NCI-H2227 (cell line): Measurements from ENCODE around the gene MRAP.
"Not testable (repeated sequence)": the region's sequence is repeated elsewhere in the genome, so short reads cannot be mapped to it uniquely, and the experiment has no call there.

Experiments
- DNase-seq: peaks from one replicate; lab custom pipeline; 2025; ENCODE audit not compliant: unreplicated experiment; lab: John Stamatoyannopoulos, UW

The MRAP gene

DNA sequence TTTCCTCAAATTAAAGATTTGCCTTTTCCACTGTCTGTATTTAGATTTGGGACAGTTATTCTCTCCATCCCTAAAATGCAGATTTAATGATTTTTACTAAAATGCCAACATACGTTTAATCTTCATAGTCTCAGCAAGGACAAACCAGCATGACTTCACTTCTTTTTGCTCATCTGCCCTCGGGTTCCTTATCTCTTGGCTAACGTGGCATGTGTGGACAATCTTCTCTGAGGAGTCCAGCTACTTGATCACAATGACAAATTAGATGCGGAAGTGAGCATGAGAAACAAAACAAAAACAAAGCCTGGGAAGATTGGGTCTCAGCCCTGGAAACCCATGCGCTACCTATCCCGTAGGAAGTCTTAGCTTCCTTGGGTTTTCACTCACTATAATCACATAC is 1.0 kb downstream of the MRAP start:
- no peak for DNase-seq

GRCh38 chr21:32300117-32300681 is 1.5 kb downstream of the MRAP start:
- DNase-seq: no peak

DNA sequence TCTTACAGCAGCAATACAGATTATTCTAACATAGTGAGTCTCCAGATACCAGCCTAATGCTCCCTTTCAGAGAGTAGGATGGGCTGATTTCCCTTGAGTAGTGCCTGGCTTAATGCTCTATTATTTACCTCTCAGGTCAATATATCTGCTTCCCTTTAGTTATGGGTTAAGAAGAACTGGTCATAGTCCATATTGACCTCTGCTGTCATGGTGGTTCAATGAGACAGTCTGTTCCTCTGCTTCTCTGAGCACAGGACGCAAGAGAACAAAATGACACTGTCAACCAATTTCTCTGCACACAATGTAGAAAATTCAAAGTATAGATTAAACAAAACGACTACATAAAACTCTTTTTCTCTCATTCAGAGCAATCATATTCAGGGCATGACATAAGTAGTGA is 2.9 kb downstream of the MRAP start:
- DNase-seq: no peak

DNA sequence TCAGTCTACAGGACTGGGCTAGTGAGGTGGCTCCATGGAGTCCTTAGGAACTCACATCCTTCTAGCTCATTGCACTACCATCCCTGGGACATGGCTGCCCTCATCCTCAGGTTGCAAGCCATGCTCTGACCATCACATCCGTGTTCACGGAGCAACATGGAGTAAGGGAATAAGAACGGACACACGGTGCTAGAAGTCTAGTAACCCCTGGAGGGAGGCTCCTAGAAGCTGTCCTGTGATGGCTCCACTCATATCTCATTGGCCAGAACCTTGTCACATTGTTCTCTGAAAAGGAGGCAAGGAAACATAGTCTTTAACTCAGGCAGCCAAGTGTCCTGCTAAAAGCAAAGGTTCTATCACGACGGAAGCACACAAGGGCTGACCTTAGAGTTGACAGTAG is 3.9 kb downstream of the MRAP start:
- no peak for DNase-seq

DNA sequence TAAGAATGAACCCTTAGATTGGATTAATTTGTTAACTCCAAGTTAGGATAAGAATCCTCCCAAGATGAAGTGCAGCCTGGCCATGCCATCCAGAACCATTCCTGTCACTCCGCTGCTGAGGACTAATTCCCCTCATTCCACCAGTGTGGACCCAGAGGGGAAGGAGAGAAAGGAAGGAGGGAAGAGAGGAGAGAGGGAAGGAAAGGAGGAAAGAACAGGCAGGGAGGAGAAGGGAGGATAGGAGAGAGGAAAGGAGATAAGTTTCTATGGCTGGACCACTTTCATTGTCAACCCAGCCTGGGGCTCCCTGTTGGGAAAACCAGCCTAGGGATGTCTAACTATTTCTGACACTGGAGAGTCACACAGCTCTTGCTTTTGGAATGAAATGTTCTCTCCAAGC is 4.7 kb downstream of the MRAP start:
- DNase-seq: no peak

DNA sequence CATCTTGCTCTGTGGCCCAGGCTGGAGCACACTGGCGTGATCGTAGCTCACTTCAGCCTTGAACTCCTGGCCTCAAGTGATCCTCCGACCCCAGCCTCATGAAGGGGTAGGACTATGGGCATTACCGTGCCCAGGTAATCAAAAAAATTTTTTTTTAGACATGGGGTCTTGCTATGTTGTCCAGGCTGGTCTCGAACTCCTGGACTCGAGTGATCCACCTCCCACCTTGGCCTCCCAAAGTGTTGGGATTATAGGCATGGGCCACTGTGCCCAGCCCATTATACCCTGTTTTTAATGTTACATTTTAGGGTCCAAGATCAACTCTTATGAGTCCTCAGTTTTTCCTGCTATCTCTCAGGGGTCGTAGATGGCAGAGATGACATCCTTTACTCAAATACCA is 6.3 kb downstream of the MRAP start:
- DNase-seq: no peak

DNA sequence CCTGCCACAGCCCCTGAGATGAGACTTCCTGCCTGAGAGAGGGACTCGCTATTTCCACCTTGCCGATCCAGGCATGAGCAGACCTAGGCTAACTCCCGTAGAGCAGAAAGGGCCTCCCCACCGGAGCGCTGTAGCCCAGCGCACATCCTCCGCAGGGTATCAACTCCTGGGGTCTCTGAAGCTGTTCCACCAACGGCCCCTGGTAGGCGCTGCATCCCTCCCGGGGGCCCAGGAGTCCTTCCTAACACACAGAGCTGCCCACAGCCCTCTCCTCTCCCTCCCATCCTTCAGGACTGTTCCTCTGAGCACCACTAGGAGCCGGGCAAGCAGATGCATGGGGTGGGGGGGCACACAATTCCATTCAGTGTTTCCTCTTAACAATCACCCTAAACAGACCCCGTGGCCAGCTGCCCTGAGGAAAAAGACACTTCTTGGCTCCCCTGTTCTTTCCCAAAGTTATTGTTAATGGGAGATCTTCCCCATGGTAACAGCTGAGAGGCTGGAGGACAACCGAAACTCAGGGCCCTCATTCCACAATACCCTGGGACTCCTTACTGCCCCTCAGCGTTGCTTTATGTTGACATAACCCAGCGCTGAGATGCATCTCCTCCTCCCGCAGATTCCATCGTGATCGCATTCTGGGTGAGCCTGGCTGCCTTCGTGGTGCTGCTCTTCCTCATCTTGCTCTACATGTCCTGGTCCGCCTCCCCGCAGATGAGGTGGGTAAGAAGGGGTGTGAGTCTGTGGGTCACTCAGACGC is 7.5 kb downstream of the MRAP start:
- no peak for DNase-seq

GRCh38 chr21:32307706-32308105 is 9.1 kb downstream of the MRAP start:
- no peak for DNase-seq

DNA sequence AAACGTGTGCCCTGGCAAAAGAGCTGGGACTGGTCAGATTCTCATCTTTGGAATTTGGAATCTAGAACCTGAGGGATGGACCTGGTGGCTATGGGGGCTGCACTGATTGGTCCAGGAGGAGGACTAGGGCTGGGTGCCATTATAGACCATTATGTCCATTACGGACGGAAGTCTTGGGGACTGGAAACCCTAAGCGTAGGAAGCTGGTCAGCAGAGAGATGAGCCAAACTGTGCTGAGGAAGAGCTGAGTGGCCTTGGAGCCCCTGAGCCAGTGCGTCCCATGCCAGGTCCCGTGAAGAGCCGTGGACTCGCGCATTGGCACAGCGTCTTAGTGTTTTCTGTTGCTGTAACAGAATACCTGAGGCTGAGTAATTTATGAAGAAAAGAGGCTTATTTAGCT is 10.0 kb downstream of the MRAP start:
- no peak for DNase-seq

- no peak for DNase-seq
Measured at GRCh38 chr21:32309906-32310460, 11.3 kb downstream of the MRAP start.

GRCh38 chr21:32310976-32311375 is 12.3 kb downstream of the MRAP start:
- not testable (repeated sequence) for DNase-seq

GRCh38 chr21:32311621-32312020 is 13.0 kb downstream of the MRAP start:
- no peak for DNase-seq

DNA sequence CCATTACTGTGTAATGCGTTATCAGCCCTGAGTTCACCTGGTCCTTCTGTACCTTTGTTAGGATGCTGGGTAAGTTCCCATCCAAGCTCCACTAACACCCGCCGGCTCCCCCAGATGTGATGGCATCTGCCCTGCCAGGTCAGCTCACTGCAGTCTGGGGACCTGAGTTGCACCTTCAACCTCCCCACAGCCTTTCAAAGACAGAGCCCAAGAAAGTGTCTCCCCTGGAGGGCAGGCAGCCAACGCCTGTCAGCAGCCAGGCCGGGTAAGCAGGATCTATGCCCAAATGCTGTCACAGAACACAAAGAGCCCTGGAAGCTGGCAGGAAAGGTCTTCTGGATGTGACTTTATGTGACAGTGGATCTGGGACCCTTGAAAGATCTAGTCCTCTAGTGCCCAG is 13.7 kb downstream of the MRAP start:
- no peak for DNase-seq

DNA sequence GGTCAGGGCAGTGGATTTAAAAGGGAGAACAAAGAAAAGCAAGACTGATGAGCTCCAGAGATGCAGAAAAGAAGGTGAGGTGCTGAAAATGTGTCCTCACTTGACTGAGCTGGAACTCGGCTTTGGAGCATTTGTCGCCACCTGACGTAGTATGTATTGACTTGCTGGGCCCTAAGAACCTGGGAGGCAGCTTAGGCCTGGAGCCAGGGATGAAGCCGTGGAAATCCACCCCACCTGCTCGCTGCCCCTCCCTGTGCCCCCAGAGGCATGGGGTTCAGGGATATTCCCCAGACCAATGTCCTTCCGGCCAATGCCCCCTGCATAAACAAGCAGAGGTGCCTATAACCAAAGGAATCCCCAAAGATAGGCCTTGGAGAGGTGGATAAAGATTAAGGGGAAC is 14.3 kb downstream of the MRAP start:
- DNase-seq: no peak

GRCh38 chr21:32314806-32315205 is 16.2 kb downstream of the MRAP start:
- DNase-seq: no peak

GRCh38 chr21:32315511-32316281 is 17.0 kb downstream of the MRAP start:
- DNase-seq: no peak

GRCh38 chr21:32316361-32317215 is 17.9 kb downstream of the MRAP start:
- no peak for DNase-seq

- no peak for DNase-seq
Measured at GRCh38 chr21:32317726-32318125, 19.1 kb downstream of the MRAP start.

DNA sequence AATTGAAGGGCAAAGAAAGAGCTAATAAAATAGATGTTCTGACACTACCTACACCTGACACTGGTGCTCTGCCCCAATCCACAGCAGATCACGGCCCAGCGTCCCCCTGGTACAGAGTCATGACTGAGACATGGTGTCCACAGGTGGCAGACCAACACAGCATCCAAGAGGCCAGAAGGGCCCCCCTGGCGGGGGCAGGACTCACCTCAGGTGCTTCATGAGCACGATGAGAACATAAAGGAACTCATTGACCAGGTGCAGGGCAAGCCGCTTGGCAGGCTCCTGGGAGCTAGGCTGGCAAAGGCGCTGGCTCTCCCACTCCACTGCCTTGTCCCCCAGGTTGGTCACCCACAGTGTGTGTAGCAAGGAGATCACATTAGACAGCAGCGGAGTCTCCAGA is 20.4 kb downstream of the MRAP start:
- DNase-seq: no peak

DNA sequence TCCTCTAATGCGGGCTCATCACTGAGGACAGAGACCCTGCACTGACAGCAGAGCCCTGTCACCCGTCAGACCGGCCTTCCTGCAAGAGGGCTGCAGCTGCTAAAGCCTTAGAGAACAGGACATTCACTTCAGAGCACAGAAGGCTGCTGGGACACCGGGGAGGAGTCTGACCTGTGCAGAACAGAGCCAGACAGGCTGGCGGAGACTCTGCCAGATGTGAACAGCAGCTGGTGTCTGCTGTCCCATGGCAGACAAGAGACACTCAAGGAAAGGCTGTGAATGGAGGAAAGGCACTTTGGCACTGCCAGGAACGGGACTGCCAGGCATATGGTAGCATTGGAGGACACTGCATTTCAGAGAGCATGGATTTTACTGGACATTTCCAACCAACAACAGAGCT is 21.4 kb downstream of the MRAP start:
- no peak for DNase-seq

DNA sequence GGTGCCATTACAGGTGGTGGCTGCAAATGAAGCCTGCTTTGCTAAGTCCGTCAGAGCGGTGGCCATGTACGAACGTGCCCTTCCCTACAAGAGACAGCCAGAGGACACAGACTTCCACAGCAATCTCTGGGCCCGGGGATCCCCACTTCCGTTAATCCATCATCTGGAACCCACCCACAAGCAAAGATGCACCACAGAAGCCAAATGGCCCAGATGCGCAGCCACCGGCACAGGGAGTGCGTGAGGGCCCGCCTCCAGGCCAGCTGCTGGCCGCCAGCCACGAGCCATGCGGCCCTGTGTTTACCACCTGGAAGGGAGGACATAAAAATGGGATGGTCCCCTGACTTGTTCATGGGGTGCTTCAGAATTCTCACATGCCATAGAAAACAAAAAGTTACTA is 22.1 kb downstream of the MRAP start:
- DNase-seq: no peak
